ENCODE measurements around the gene FMN1. TPM values are rescaled to one million over a fixed set of nuclear protein-coding genes. Genes with fewer than 3 reads are reported as not detected.
A peak's percentile ranks its signal among the peaks of the same experiment; 100 is the strongest.

Gene FMN1
- total and polyA plus RNA-seq, 4 donors, result 0.26 to 23.4 (median 9.8) TPM

DNA sequence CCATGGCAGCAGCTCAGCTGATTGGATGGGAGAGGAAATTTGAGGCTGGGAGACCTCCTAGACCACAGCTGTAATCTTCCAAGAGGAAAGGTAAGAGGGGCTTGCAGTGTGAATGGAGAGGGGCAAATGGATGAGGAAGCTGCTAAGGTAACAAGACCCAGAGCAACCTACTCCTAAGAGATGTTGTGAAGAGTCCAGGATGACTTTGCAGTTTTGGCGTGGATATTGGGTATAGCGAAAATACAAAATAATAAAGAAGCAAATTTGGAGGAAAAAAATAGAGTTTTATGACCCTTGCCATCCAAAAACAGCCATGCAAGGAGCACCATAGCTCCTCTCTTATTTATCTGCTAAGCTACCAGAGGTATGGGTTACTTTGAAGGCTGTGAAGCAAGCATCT is 290.1 kb downstream of the FMN1 start:
- H3K4me3 ChIP-seq (ENCODE audit: low read length in 2 of 2), result no peak overlapping the region
- no peaks in the 10 kb centered on the region for H3K27me3 ChIP-seq (ENCODE audit: control insufficient read depth in 1 of 2, insufficient read depth in 2 of 2, low read length in 1 of 2)
- no peaks in the 10 kb centered on the region for H3K9me3 ChIP-seq (ENCODE audit: control insufficient read depth, low read length)
- intact Hi-C loops (cut with DNase I), result no loop called here
- no peaks in the 10 kb centered on the region for H3K36me3 ChIP-seq (ENCODE audit: control insufficient read depth in 1 of 2, insufficient read depth in 2 of 2, low read length in 1 of 2)
- H3K4me1 ChIP-seq (ENCODE audit: control insufficient read depth in 1 of 2, insufficient read depth in 2 of 2, low read length in 2 of 2), result no peaks in the 10 kb centered on the region
- ATAC-seq (ENCODE audit: low FRiP score), result no peak
- no peak overlapping the region for H3K27ac ChIP-seq (ENCODE audit: low read depth in 1 of 2, low read length in 2 of 2)
- 96 to 98% methylated on average over 2 of the region's 2 CpGs for WGBS, 2 donors
- DNase-seq, result no peak

DNA sequence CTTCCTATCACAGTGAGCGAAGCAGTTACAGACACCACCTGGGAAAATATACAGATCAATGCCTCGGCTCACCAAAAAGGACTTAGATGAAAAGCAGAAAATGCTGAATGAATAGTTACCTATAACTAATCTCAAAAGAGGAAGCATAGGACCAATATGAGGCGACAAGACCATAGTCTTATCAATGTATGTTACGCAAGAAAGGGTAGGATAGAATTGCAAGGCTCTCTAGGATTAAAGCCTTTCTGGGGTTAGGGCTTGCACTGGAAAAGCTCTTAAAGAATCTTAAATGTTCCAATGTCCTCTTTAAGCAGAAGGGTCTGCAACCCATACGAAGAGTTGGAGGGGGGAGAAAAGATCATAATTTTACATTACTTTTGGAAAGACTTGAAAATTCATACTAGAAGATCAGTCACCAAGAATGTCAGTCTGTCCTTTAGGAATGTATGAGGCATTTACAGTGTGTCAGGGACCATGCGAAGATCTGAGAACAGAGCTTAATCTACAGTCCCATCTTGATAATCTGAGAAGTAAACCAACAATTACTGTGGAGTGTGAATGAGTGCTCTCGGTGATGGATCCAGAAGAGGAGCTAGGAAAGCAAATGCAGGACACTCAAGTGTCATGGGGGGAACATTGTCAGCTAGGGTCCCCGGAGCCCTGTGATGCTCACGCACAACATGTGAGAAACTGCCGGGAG is 290.8 kb downstream of the FMN1 start:
- Histone ChIP-seq H3K27ac (ENCODE audit: low read depth in 1 of 2, low read length in 2 of 2) (no peak overlapping the region), H3K27me3 (ENCODE audit: control insufficient read depth in 1 of 2, insufficient read depth in 2 of 2, low read length in 1 of 2) (no peaks in the 10 kb centered on the region), H3K9me3 (ENCODE audit: control insufficient read depth, low read length) (no peaks in the 10 kb centered on the region), H3K4me1 (ENCODE audit: control insufficient read depth in 1 of 2, insufficient read depth in 2 of 2, low read length in 2 of 2) (no peaks in the 10 kb centered on the region), H3K36me3 (ENCODE audit: control insufficient read depth in 1 of 2, insufficient read depth in 2 of 2, low read length in 1 of 2) (no peaks in the 10 kb centered on the region), H3K4me3 (ENCODE audit: low read length in 2 of 2) (no peak overlapping the region)
- 63 to 83% methylated on average over 10 of the region's 10 CpGs for WGBS, 2 donors
- intact Hi-C loops (cut with DNase I), result no loop called here
- ATAC-seq (ENCODE audit: low FRiP score) (no peak), DNase-seq (no peak)

GRCh38 chr15:32901995-32902394 is 292.5 kb downstream of the FMN1 start:
- intact Hi-C loops (cut with DNase I), result no loop called here

DNA sequence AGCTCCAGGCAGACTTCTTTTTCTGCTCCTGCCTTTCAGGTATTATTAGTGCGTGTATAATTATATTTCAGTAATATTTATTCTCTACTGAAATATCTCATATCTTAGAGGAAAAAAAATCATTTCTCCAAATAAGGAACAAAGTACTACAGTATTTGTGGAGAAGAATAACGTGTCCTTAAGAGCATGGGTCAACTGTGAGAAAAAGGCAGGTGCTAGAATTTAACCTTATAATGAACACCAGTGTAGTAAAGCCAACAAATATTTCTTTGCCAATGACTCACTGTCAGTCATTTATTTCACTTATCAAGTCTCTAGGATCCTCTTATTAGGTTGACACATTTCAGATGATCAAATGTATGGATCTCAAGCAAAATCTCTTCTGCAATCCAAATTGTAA is 293.3 kb downstream of the FMN1 start:
- Histone ChIP-seq H3K4me1 (ENCODE audit: control insufficient read depth in 1 of 2, insufficient read depth in 2 of 2, low read length in 2 of 2) (no peaks in the 10 kb centered on the region), H3K27ac (ENCODE audit: low read depth in 1 of 2, low read length in 2 of 2) (no peak overlapping the region), H3K4me3 (ENCODE audit: low read length in 2 of 2) (no peak overlapping the region), H3K9me3 (ENCODE audit: control insufficient read depth, low read length) (no peaks in the 10 kb centered on the region), H3K36me3 (ENCODE audit: control insufficient read depth in 1 of 2, insufficient read depth in 2 of 2, low read length in 1 of 2) (no peaks in the 10 kb centered on the region), H3K27me3 (ENCODE audit: control insufficient read depth in 1 of 2, insufficient read depth in 2 of 2, low read length in 1 of 2) (no peaks in the 10 kb centered on the region)
- no peak for ATAC-seq (ENCODE audit: low FRiP score)
- DNase-seq, result no peak
- WGBS, 2 donors, result 78 to 84% methylated on average over 2 of the region's 2 CpGs
- intact Hi-C loops (cut with DNase I), result no loop called here

More at GRCh38 chr15:32901995-32902394, 292.5 kb downstream of the FMN1 start:
- Histone ChIP-seq H3K27me3 (ENCODE audit: control insufficient read depth in 1 of 2, insufficient read depth in 2 of 2, low read length in 1 of 2) (no peaks in the 10 kb centered on the region), H3K4me1 (ENCODE audit: control insufficient read depth in 1 of 2, insufficient read depth in 2 of 2, low read length in 2 of 2) (no peaks in the 10 kb centered on the region), H3K27ac (ENCODE audit: low read depth in 1 of 2, low read length in 2 of 2) (no peak overlapping the region), H3K36me3 (ENCODE audit: control insufficient read depth in 1 of 2, insufficient read depth in 2 of 2, low read length in 1 of 2) (no peaks in the 10 kb centered on the region), H3K9me3 (ENCODE audit: control insufficient read depth, low read length) (no peaks in the 10 kb centered on the region), H3K4me3 (ENCODE audit: low read length in 2 of 2) (no peak overlapping the region)
- WGBS, 2 donors, result 90 to 91% methylated on average over 3 of the region's 3 CpGs
- ATAC-seq (ENCODE audit: low FRiP score), result no peak
- no peak for DNase-seq

DNA sequence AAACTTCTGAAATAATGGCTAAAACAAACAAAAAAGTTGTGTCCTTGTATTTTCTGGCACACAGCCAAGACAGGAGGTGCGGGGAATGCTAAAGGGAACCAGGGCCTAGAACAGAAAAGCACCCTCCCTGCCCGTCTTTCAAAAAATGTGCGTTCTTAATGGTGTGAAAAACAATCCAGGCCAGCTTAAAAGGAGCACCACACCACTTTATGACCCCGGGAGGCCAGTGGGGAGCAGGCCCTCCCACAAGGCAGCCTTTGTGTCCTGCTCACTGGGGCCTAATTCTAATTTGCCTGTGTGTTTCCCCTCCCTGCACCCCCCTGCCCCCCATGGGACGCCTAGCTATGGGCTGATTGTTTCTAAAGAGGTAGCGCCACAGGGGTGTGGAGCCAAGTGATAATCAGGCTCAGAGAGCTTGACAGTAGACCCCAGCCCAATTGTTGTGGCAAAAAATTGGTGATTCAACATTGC is 295.4 kb downstream of the FMN1 start:
- ATAC-seq (ENCODE audit: low FRiP score) (no peak), DNase-seq (peak in 1 of 2 donors; percentile 43)
- H3K9me3 ChIP-seq (ENCODE audit: control insufficient read depth, low read length), result no peaks in the 10 kb centered on the region
- H3K27ac ChIP-seq (ENCODE audit: low read depth in 1 of 2, low read length in 2 of 2), result no peak overlapping the region
- H3K36me3 ChIP-seq (ENCODE audit: control insufficient read depth in 1 of 2, insufficient read depth in 2 of 2, low read length in 1 of 2), result no peaks in the 10 kb centered on the region
- H3K4me3 ChIP-seq (ENCODE audit: low read length in 2 of 2), result no peak overlapping the region
- 69 to 72% methylated on average over 6 of the region's 6 CpGs for WGBS, 2 donors
- intact Hi-C loops (cut with DNase I), result no loop called here
- no peaks in the 10 kb centered on the region for H3K4me1 ChIP-seq (ENCODE audit: control insufficient read depth in 1 of 2, insufficient read depth in 2 of 2, low read length in 2 of 2)
- no peaks in the 10 kb centered on the region for H3K27me3 ChIP-seq (ENCODE audit: control insufficient read depth in 1 of 2, insufficient read depth in 2 of 2, low read length in 1 of 2)

- H3K36me3 ChIP-seq (ENCODE audit: control insufficient read depth in 1 of 2, insufficient read depth in 2 of 2, low read length in 1 of 2), result no peaks in the 10 kb centered on the region
- no peak overlapping the region for H3K27ac ChIP-seq (ENCODE audit: low read depth in 1 of 2, low read length in 2 of 2)
- no peaks in the 10 kb centered on the region for H3K4me1 ChIP-seq (ENCODE audit: control insufficient read depth in 1 of 2, insufficient read depth in 2 of 2, low read length in 2 of 2)
- no peaks in the 10 kb centered on the region for H3K9me3 ChIP-seq (ENCODE audit: control insufficient read depth, low read length)
- ATAC-seq (ENCODE audit: low FRiP score) (no peak), DNase-seq (no peak)
- 76 to 89% methylated on average over 4 of the region's 4 CpGs for WGBS, 2 donors
- H3K27me3 ChIP-seq (ENCODE audit: control insufficient read depth in 1 of 2, insufficient read depth in 2 of 2, low read length in 1 of 2), result no peaks in the 10 kb centered on the region
- intact Hi-C loops (cut with DNase I), result no loop called here
- no peak overlapping the region for H3K4me3 ChIP-seq (ENCODE audit: low read length in 2 of 2)
These were observed 296.1 kb downstream of the FMN1 start for GRCh38 chr15:32898414-32898813.

DNA sequence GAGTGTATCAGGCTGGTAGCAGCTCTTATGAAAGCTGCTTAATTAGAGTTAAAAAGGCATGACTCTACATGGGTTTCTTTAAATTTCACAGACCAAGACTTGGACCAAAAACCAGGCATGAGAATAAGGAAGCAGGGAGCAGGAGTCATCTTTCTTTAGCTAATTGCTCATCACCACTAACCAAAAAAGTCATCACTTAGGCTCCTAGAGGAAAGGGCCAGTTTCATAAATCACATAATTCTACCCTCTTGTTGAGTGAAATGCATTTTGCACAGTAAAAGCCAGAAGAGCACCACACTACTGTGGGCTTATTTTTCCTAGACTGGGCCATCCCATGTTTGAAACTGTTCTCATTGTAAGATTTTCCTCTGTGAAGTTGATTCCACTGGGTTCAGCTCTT is 301.1 kb downstream of the FMN1 start:
- no peaks in the 10 kb centered on the region for H3K27me3 ChIP-seq (ENCODE audit: control insufficient read depth in 1 of 2, insufficient read depth in 2 of 2, low read length in 1 of 2)
- DNase-seq (no peak), ATAC-seq (ENCODE audit: low FRiP score) (no peak)
- no peaks in the 10 kb centered on the region for H3K4me1 ChIP-seq (ENCODE audit: control insufficient read depth in 1 of 2, insufficient read depth in 2 of 2, low read length in 2 of 2)
- intact Hi-C loops (cut with DNase I), result no loop called here
- H3K4me3 ChIP-seq (ENCODE audit: low read length in 2 of 2), result no peak overlapping the region
- H3K9me3 ChIP-seq (ENCODE audit: control insufficient read depth, low read length), result no peaks in the 10 kb centered on the region
- H3K27ac ChIP-seq (ENCODE audit: low read depth in 1 of 2, low read length in 2 of 2), result no peak overlapping the region
- H3K36me3 ChIP-seq (ENCODE audit: control insufficient read depth in 1 of 2, insufficient read depth in 2 of 2, low read length in 1 of 2), result no peaks in the 10 kb centered on the region

DNA sequence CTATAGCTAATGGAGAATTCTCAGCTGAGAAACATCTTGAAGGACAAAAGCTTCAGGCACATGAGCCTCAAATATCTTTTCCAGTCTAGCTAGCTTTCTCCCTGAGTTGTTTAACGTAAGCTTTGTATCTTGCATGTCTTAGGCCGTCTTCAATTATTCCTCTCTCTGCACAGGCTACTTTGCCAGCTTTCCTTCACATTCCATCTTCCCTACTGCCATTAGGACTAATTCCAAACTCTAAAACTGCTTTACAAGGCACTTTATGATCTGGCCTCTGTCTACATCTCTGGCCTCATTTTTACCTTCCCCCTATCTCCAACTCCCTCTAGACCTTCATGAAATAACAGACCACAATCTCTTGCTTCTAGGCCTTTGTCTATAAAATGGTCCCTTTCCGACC is 305.3 kb downstream of the FMN1 start:
- ATAC-seq (ENCODE audit: low FRiP score) (no peak), DNase-seq (no peak)
- H3K27me3 ChIP-seq (ENCODE audit: control insufficient read depth in 1 of 2, insufficient read depth in 2 of 2, low read length in 1 of 2), result no peaks in the 10 kb centered on the region
- H3K27ac ChIP-seq (ENCODE audit: low read depth in 1 of 2, low read length in 2 of 2), result no peak overlapping the region
- H3K4me1 ChIP-seq (ENCODE audit: control insufficient read depth in 1 of 2, insufficient read depth in 2 of 2, low read length in 2 of 2), result no peaks in the 10 kb centered on the region
- no peaks in the 10 kb centered on the region for H3K9me3 ChIP-seq (ENCODE audit: control insufficient read depth, low read length)
- intact Hi-C loops (cut with DNase I), result no loop called here
- no peak overlapping the region for H3K4me3 ChIP-seq (ENCODE audit: low read length in 2 of 2)
- H3K36me3 ChIP-seq (ENCODE audit: control insufficient read depth in 1 of 2, insufficient read depth in 2 of 2, low read length in 1 of 2), result no peaks in the 10 kb centered on the region
- 45 to 64% methylated on average over 3 of the region's 3 CpGs for WGBS, 2 donors

DNA sequence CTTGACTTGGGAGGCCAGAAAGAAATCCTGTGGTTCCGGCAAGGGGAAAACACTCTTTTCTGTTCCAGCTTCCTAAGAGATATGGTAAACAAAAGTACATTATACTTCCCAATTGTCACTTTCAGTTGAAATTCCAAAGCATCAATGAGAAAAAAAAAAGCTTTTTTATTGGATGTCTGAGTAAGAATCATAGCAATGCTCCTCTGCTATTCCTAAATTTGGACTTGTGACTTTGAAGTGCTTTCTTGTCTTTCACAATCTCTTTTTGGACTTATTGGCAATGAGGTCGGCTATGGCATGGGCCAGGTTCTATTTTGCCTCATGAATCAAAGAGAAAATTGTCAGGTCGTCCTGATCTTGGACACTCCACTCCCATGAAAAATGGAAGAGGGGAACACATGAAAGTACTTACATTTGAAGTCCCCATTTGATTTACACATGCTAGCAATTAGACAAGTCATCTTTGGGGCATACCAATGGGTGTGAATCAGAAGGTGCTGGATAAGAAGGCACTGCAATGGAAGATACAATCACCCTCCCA is 306.2 kb downstream of the FMN1 start:
- ATAC-seq (ENCODE audit: low FRiP score), result no peak
- Histone ChIP-seq H3K27me3 (ENCODE audit: control insufficient read depth in 1 of 2, insufficient read depth in 2 of 2, low read length in 1 of 2) (no peaks in the 10 kb centered on the region), H3K4me3 (ENCODE audit: low read length in 2 of 2) (no peak overlapping the region), H3K9me3 (ENCODE audit: control insufficient read depth, low read length) (no peaks in the 10 kb centered on the region), H3K36me3 (ENCODE audit: control insufficient read depth in 1 of 2, insufficient read depth in 2 of 2, low read length in 1 of 2) (no peaks in the 10 kb centered on the region), H3K27ac (ENCODE audit: low read depth in 1 of 2, low read length in 2 of 2) (no peak overlapping the region), H3K4me1 (ENCODE audit: control insufficient read depth in 1 of 2, insufficient read depth in 2 of 2, low read length in 2 of 2) (no peaks in the 10 kb centered on the region)
- DNase-seq, result no peak
- intact Hi-C loops (cut with DNase I), result no loop called here
- 79 to 81% methylated on average over 3 of the region's 3 CpGs for WGBS, 2 donors

Measured in aorta (tissue), 5 donors.